Measurements from ENCODE around the gene GPC5.

The GPC5 gene

DNA sequence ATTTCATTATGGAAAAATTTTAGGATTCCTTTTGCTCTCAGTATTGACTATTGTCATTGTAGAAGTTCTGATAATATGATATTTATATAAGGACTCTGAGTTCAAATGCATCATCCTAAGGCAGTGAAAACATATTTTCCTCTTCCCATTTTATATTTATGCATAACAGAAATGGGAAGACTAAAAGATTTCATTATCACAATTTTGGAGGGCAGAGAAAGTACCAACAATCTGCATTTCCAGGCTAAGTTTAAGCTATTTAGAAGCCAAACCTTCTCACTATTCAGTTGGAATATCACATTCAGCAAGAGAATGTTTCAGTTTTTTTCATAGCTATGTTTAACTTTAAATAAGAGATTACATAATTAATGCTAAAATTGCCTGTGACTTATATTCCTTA lies 1269.7 kb downstream of the GPC5 start:
- no peak for TF ChIP-seq EZH2phosphoT487 (conservative IDR thresholded peaks at IDR 0.05; ENCODE audit: low read length)
- TF ChIP-seq, protein P1, sequence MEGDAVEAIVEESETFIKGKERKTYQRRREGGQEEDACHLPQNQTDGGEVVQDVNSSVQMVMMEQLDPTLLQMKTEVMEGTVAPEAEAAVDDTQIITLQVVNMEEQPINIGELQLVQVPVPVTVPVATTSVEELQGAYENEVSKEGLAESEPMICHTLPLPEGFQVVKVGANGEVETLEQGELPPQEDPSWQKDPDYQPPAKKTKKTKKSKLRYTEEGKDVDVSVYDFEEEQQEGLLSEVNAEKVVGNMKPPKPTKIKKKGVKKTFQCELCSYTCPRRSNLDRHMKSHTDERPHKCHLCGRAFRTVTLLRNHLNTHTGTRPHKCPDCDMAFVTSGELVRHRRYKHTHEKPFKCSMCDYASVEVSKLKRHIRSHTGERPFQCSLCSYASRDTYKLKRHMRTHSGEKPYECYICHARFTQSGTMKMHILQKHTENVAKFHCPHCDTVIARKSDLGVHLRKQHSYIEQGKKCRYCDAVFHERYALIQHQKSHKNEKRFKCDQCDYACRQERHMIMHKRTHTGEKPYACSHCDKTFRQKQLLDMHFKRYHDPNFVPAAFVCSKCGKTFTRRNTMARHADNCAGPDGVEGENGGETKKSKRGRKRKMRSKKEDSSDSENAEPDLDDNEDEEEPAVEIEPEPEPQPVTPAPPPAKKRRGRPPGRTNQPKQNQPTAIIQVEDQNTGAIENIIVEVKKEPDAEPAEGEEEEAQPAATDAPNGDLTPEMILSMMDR (IDR thresholded peaks at IDR 0.05; ENCODE audit: insufficient read depth, low read length, poor library complexity, severe bottlenecking) = no peak
- H3F3A ChIP-seq (ENCODE audit: insufficient read depth) = no peaks in the 10 kb centered on the region
- no peaks in the 10 kb centered on the region for H3K9me3 ChIP-seq (ENCODE audit: insufficient read depth, low read length)
- H3K36me3 ChIP-seq (ENCODE audit: low read length) = no peaks in the 10 kb centered on the region
- no peak overlapping the region for H3K4me3 ChIP-seq (ENCODE audit: insufficient read depth, low read length, poor library complexity, severe bottlenecking)
- H3K4me2 ChIP-seq (ENCODE audit: low read depth, low read length, poor library complexity, severe bottlenecking) = no peak overlapping the region
- no peak overlapping the region for H2AFZ ChIP-seq (ENCODE audit: low read depth, low read length, severe bottlenecking)
- H3K27ac ChIP-seq (ENCODE audit: low read depth, low read length) = no peak overlapping the region
- H3K9me2 ChIP-seq (replicated peaks; ENCODE audit: insufficient read depth, low read length) = no peaks in the 10 kb centered on the region
- no peaks in the 10 kb centered on the region for H4K20me1 ChIP-seq (ENCODE audit: low read depth, low read length)
- no peaks in the 10 kb centered on the region for H3K27me3 ChIP-seq (ENCODE audit: low read length)
- H3K9ac ChIP-seq (ENCODE audit: low read length) = no peak overlapping the region
- no peaks in the 10 kb centered on the region for H3K79me2 ChIP-seq (ENCODE audit: insufficient read depth, low read length)

DNA sequence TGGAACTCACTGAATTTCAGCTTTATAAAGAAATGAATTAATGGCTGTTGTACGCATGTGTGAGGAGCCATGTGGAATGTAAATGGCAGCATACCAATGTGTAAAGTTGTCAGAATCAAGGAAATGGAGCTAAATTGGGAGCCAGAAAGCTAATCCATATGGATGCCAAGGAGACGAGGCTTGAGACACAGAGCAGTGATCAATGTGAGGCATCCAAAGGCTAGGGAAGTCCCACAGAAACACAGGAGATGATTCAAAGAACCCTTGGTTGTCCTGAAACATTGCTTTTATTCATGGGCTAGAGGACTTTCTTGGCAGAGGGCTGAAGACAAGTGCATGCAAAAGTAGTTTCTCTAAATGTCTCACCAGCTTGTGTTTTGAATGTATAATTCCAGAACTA lies 1271.7 kb downstream of the GPC5 start:
- Histone ChIP-seq H3K9ac (ENCODE audit: low read length) (no peak overlapping the region), H2AFZ (ENCODE audit: low read depth, low read length, severe bottlenecking) (no peak overlapping the region), H4K20me1 (ENCODE audit: low read depth, low read length) (no peaks in the 10 kb centered on the region), H3K27me3 (ENCODE audit: low read length) (no peaks in the 10 kb centered on the region), H3F3A (ENCODE audit: insufficient read depth) (no peaks in the 10 kb centered on the region), H3K27ac (ENCODE audit: low read depth, low read length) (no peak overlapping the region), H3K4me3 (ENCODE audit: insufficient read depth, low read length, poor library complexity, severe bottlenecking) (no peak overlapping the region), H3K79me2 (ENCODE audit: insufficient read depth, low read length) (no peaks in the 10 kb centered on the region), H3K9me2 (replicated peaks; ENCODE audit: insufficient read depth, low read length) (no peaks in the 10 kb centered on the region), H3K36me3 (ENCODE audit: low read length) (no peaks in the 10 kb centered on the region), H3K9me3 (ENCODE audit: insufficient read depth, low read length) (no peaks in the 10 kb centered on the region), H3K4me2 (ENCODE audit: low read depth, low read length, poor library complexity, severe bottlenecking) (no peak overlapping the region)
- TF ChIP-seq, protein P1 (IDR thresholded peaks at IDR 0.05; ENCODE audit: insufficient read depth, low read length, poor library complexity, severe bottlenecking) = no peak
- TF ChIP-seq EZH2phosphoT487 (conservative IDR thresholded peaks at IDR 0.05; ENCODE audit: low read length) = no peak

DNA sequence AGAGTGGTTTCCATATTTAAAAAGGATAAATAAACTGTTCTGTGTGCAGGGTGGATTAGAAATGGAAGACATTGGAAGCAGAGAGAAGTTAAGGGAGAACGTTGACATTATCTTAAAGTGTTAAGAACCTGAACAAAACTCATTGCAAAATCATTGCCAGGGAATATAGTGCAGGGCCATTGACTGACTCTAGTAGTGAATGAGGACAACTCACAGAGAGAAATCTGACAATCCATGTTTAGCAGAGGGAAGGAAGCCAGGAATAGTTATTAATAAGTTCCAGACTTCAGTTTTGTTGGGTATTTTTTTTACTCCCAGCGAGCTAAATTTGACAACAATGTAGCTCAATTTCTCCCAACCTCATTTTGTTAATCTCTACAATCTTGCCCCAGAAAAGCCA lies 1273.4 kb downstream of the GPC5 start:
- Histone ChIP-seq H3K9me3 (ENCODE audit: insufficient read depth, low read length) (no peaks in the 10 kb centered on the region), H3K4me2 (ENCODE audit: low read depth, low read length, poor library complexity, severe bottlenecking) (no peak overlapping the region), H4K20me1 (ENCODE audit: low read depth, low read length) (no peaks in the 10 kb centered on the region), H3K27ac (ENCODE audit: low read depth, low read length) (no peak overlapping the region), H2AFZ (ENCODE audit: low read depth, low read length, severe bottlenecking) (no peak overlapping the region), H3K9ac (ENCODE audit: low read length) (no peak overlapping the region), H3K4me3 (ENCODE audit: insufficient read depth, low read length, poor library complexity, severe bottlenecking) (no peak overlapping the region), H3K27me3 (ENCODE audit: low read length) (no peaks in the 10 kb centered on the region), H3F3A (ENCODE audit: insufficient read depth) (no peaks in the 10 kb centered on the region), H3K36me3 (ENCODE audit: low read length) (no peaks in the 10 kb centered on the region), H3K9me2 (replicated peaks; ENCODE audit: insufficient read depth, low read length) (no peaks in the 10 kb centered on the region), H3K79me2 (ENCODE audit: insufficient read depth, low read length) (no peaks in the 10 kb centered on the region)
- TF ChIP-seq, protein P1 (IDR thresholded peaks at IDR 0.05; ENCODE audit: insufficient read depth, low read length, poor library complexity, severe bottlenecking) = no peak
- no peak for TF ChIP-seq EZH2phosphoT487 (conservative IDR thresholded peaks at IDR 0.05; ENCODE audit: low read length)

All from SU-DHL-6 (cell line).